Fibroblast of lung (primary cell): ENCODE data around the gene PRR5L. TPM values are rescaled to one million over a fixed set of nuclear protein-coding genes. Genes with fewer than 3 reads are reported as not detected.

Experiments
- DNase-seq, 2 donors: peaks; one replicate each; pipeline versions ENCODE4 v3.0.0 to v3.0.0-alpha.2; 2010; ENCODE audit warnings: low read depth in 2 of 2
- H2AFZ ChIP-seq: 2 replicates; pipeline ENCODE4 v1.5.1; 2012; ENCODE audit warnings: low read length, control low read depth, inconsistent platforms
- H3K27ac ChIP-seq: 2 replicates; pipeline ENCODE4 v1.5.1; 2011; ENCODE audit warnings: low read length, control low read depth; ENCODE audit not compliant: insufficient read depth
- H3K27me3 ChIP-seq: 2 replicates; pipeline ENCODE4 v1.5.1; 2011; ENCODE audit warnings: mild to moderate bottlenecking, low read length; ENCODE audit not compliant: control insufficient read depth, insufficient read depth
- H3K36me3 ChIP-seq: 2 replicates; pipeline ENCODE4 v1.5.1; 2011; ENCODE audit warnings: low read length; ENCODE audit not compliant: control insufficient read depth, insufficient read depth
- H3K4me1 ChIP-seq: 2 replicates; pipeline ENCODE4 v1.5.1; 2011; ENCODE audit warnings: low read length; ENCODE audit not compliant: control insufficient read depth, insufficient read depth; ENCODE audit errors: extremely low read depth
- H3K4me2 ChIP-seq: 2 replicates; pipeline ENCODE4 v1.5.1; 2011; ENCODE audit warnings: low read length, control low read depth; ENCODE audit not compliant: insufficient read depth; ENCODE audit errors: extremely low read depth
- H3K4me3 ChIP-seq, 4 experiments: fragments of 200-600 bp in 1 of 4; sonication (generic) in 1 of 4; replicated peaks in 1 of 4; 2 replicates each; pipeline ENCODE4 v1.5.1; 2011 to 2016; ENCODE audit warnings: low read length in 4 of 4, low read depth in 3 of 4, mild to moderate bottlenecking in 3 of 4, control low read depth in 2 of 4, inconsistent platforms in 1 of 4, mixed read lengths in 1 of 4; ENCODE audit not compliant: insufficient read depth in 1 of 4; ENCODE audit errors: control extremely low read depth in 1 of 4
- H3K79me2 ChIP-seq: 2 replicates; pipeline ENCODE4 v1.5.1; 2012; ENCODE audit warnings: mild to moderate bottlenecking, low read length, inconsistent platforms; ENCODE audit not compliant: control insufficient read depth, insufficient read depth
- H3K9ac ChIP-seq: 2 replicates; pipeline ENCODE4 v1.5.1; 2011; ENCODE audit warnings: mild to moderate bottlenecking, low read length, control low read depth; ENCODE audit not compliant: insufficient read depth
- H3K9me3 ChIP-seq: 2 replicates; pipeline ENCODE4 v1.5.1; 2012; ENCODE audit warnings: low read depth, low read length; ENCODE audit not compliant: control insufficient read depth, insufficient read depth
- H4K20me1 ChIP-seq: 2 replicates; pipeline ENCODE4 v1.5.1; 2011; ENCODE audit warnings: low read length; ENCODE audit not compliant: control insufficient read depth, insufficient read depth; ENCODE audit errors: extremely low read depth
- EZH2 ChIP-seq: IDR thresholded peaks from 2 replicates; pipeline ENCODE4 v1.5.1; 2012; ENCODE audit warnings: low read length, control low read depth, mild to moderate bottlenecking; ENCODE audit errors: missing control alignments
- polyA plus RNA-seq, 2 donors: library from polyadenylated mRNA; depleted of rRNA in 1 of 2; stranded (reverse) in 1 of 2; unstranded in 1 of 2; fragments of >200 nt; gene quantifications; 2 replicates each; pipeline ENCODE4 v1.2.1, GENCODE V29; 2011 to 2012; ENCODE audit warnings: missing spikeins in 1 of 2
- total RNA-seq: library from RNA; depleted of rRNA; stranded (reverse); fragments of >200 nt; gene quantifications from 2 replicates; pipeline ENCODE4 v1.2.1, GENCODE V29; 2014
- TF ChIP-seq, protein P1 (sequence below), 2 donors: IDR thresholded peaks in 1 of 2; conservative IDR thresholded peaks in 1 of 2; 1 replicate in 1 of 2; 2 replicates in 1 of 2; pipeline ENCODE4 v1.5.1; 2011 to 2012; ENCODE audit warnings: low read length in 2 of 2, control low read depth in 1 of 2, inconsistent platforms in 1 of 2, low read depth in 1 of 2, mild to moderate bottlenecking in 1 of 2

Gene PRR5L
- total and polyA plus RNA-seq, 2 donors (not counting 1 experiment from before 2014, with no cell fraction given) = 2.8 to 6.3 TPM

GRCh38 chr11:36500315-36500721 lies 204.2 kb downstream of the PRR5L start:
- Histone ChIP-seq H3K9ac (no peak overlapping the region), H3K27ac (peak overlapping the region; percentile 65), H2AFZ (peak overlapping the region; percentile 1), H3K4me2 (peak overlapping the region; percentile 17), H3K4me3 (no peak overlapping the region), H3K9me3 (no peaks in the 10 kb centered on the region), H3K79me2 (peaks cover 20% of the 10 kb centered on the region), H3K27me3 (no peaks in the 10 kb centered on the region), H4K20me1 (no peaks in the 10 kb centered on the region), H3K4me1 (peaks cover 7% of the 10 kb centered on the region), H3K36me3 (peaks cover 2% of the 10 kb centered on the region)
- peak; percentile 89 to 95 for DNase-seq
- TF ChIP-seq EZH2 = no peak
- TF ChIP-seq, protein P1, sequence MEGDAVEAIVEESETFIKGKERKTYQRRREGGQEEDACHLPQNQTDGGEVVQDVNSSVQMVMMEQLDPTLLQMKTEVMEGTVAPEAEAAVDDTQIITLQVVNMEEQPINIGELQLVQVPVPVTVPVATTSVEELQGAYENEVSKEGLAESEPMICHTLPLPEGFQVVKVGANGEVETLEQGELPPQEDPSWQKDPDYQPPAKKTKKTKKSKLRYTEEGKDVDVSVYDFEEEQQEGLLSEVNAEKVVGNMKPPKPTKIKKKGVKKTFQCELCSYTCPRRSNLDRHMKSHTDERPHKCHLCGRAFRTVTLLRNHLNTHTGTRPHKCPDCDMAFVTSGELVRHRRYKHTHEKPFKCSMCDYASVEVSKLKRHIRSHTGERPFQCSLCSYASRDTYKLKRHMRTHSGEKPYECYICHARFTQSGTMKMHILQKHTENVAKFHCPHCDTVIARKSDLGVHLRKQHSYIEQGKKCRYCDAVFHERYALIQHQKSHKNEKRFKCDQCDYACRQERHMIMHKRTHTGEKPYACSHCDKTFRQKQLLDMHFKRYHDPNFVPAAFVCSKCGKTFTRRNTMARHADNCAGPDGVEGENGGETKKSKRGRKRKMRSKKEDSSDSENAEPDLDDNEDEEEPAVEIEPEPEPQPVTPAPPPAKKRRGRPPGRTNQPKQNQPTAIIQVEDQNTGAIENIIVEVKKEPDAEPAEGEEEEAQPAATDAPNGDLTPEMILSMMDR (conservative IDR thresholded peaks at IDR 0.05 in 1 of 2, IDR thresholded peaks at IDR 0.05 in 1 of 2; ENCODE audit: low read depth in 1 of 2, low read length in 2 of 2) = no peak

GRCh38 chr11:36501236-36501635 lies 205.1 kb downstream of the PRR5L start:
- no peak overlapping the region for H3K4me3 ChIP-seq
- no peaks in the 10 kb centered on the region for H3K27me3 ChIP-seq
- DNase-seq = peak in 1 of 2 donors; percentile 39
- peaks cover 27% of the 10 kb centered on the region for H3K79me2 ChIP-seq
- no peak overlapping the region for H3K4me2 ChIP-seq
- peaks cover 2% of the 10 kb centered on the region for H3K36me3 ChIP-seq
- no peaks in the 10 kb centered on the region for H4K20me1 ChIP-seq
- TF ChIP-seq, protein P1 (conservative IDR thresholded peaks at IDR 0.05 in 1 of 2, IDR thresholded peaks at IDR 0.05 in 1 of 2; ENCODE audit: low read depth in 1 of 2, low read length in 2 of 2) = no peak
- no peak for TF ChIP-seq EZH2
- no peak overlapping the region for H2AFZ ChIP-seq
- H3K9me3 ChIP-seq = no peaks in the 10 kb centered on the region
- no peak overlapping the region for H3K27ac ChIP-seq
- H3K4me1 ChIP-seq = peaks cover 7% of the 10 kb centered on the region
- no peak overlapping the region for H3K9ac ChIP-seq

GRCh38 chr11:36507824-36508489 lies 211.9 kb downstream of the PRR5L start:
- H2AFZ ChIP-seq = no peak overlapping the region
- no peaks in the 10 kb centered on the region for H4K20me1 ChIP-seq
- no peak for TF ChIP-seq EZH2
- TF ChIP-seq, protein P1 (conservative IDR thresholded peaks at IDR 0.05 in 1 of 2, IDR thresholded peaks at IDR 0.05 in 1 of 2; ENCODE audit: low read depth in 1 of 2, low read length in 2 of 2) = no peak
- no peaks in the 10 kb centered on the region for H3K27me3 ChIP-seq
- peaks cover 2% of the 10 kb centered on the region for H3K4me1 ChIP-seq
- H3K4me2 ChIP-seq = peak overlapping the region; percentile 87
- no peaks in the 10 kb centered on the region for H3K9me3 ChIP-seq
- peak overlapping the region in 2 of 4 experiments; percentile 94 to 98 for H3K4me3 ChIP-seq
- peaks cover 42% of the 10 kb centered on the region for H3K79me2 ChIP-seq
- no peak overlapping the region for H3K9ac ChIP-seq
- no peaks in the 10 kb centered on the region for H3K36me3 ChIP-seq
- DNase-seq = no peak
- no peak overlapping the region for H3K27ac ChIP-seq
